Measurements from ENCODE around the gene PIK3R6. TPM values are rescaled to one million over a fixed set of nuclear protein-coding genes. Genes with fewer than 3 reads are reported as not detected.

The PIK3R6 gene
- total RNA-seq: 2.5 TPM

DNA sequence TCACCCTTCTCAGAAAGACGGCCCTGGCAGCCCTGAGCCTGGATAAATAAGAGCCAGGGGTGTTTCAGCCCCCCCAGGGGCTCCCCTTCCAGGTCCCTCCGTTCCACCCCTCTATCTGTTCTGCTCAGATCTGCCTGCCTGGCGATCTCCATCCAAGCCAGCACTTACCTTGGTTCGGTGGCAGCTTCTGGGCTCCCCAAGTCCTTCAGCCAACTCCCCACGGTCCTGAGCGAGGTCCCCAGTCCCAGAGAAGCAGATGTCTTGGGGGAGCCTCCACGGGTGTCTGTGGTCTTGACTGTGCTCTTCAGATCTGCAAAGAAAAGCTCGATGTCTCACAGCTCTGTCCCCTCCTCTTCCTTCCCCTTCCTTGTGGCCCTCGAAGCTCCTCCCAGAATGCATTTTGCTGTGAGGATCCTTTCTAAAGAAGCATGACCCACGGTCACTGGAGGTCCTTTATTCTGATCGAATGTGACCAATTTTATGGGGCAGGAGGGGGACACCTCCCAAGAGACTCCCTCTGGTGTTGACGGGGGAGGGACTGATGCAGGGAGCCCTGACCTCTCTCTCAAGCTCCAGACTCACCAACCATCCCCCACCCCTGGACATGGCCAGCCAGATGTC lies at the start of gene PIK3R6:
Gene PIK3R6, minus strand, starts transcription at position 314 of the 621 bp plus-strand sequence. CDS start 17,880 bp downstream, outside the sequence.

GRCh38 chr17:8798846-8799569 lies 68.5 kb downstream of the PIK3R6 start, which contains the start of gene MFSD6L:
Gene MFSD6L, minus strand, starts transcription at chr17:8799365. Its CDS starts 245 bp downstream, at chr17:8799120.

DNA sequence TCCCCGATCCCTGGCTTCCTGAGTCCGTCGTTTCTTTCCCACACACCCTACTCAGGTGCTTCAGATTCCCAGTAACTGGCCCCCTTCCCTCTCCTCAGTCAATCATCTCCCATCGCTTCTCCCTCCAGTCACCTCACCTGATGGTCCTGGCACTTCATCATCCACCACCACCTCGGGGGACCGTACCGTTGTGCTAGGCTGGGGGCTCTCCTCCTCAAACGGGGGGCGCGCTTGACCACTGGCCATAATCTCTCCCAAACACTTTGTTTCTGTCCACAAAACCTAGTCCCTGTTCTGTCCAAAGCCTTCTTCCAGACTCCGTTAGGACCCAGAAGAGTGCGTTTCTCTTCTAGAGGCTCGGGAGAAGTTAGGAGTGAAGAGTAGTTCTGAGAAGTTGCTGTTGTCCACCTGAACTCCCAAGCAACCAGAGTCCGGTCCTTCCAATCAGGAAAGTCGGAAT lies 109.3 kb downstream of the PIK3R6 start, which contains the start of gene SPDYE4:
Gene SPDYE4, minus strand, starts transcription at position 410 of the 460 bp plus-strand sequence. Its CDS starts 164 bp downstream, at position 246.

Other genes starting within 250 kb of the PIK3R6 start
- 188 TPM for gene MYH10, start 236.9 kb downstream of the PIK3R6 start, total RNA-seq
- gene CCDC42, start 122.8 kb downstream of the PIK3R6 start, total RNA-seq: not detected
- gene SPDYE4, start 109.1 kb downstream of the PIK3R6 start, total RNA-seq: not detected
- 0.44 TPM for gene MFSD6L, start 68.3 kb downstream of the PIK3R6 start, total RNA-seq
- gene PIK3R5, start 98.0 kb upstream of the PIK3R6 start, total RNA-seq: 2.9 TPM
- gene NTN1, start 153.8 kb upstream of the PIK3R6 start, total RNA-seq: 16.7 TPM